GM18858 (cell line): ENCODE results near the gene CFAP45.

Source experiments
- ATAC-seq: cut with Tn5 transposase; IDR thresholded peaks from one replicate; pipeline ENCODE4 v1.9.1; 2021; ENCODE audit not compliant: unreplicated experiment

Gene CFAP45

GRCh38 chr1:159854693-159855192, 45.2 kb downstream of the CFAP45 start:
- ATAC-seq: peak; percentile 56

- ATAC-seq: no peak
These were observed 45.8 kb downstream of the CFAP45 start for GRCh38 chr1:159854116-159854692.

GRCh38 chr1:159853417-159854115, 46.4 kb downstream of the CFAP45 start:
- ATAC-seq: no peak

GRCh38 chr1:159851407-159851806, 48.6 kb downstream of the CFAP45 start:
- ATAC-seq: no peak

DNA sequence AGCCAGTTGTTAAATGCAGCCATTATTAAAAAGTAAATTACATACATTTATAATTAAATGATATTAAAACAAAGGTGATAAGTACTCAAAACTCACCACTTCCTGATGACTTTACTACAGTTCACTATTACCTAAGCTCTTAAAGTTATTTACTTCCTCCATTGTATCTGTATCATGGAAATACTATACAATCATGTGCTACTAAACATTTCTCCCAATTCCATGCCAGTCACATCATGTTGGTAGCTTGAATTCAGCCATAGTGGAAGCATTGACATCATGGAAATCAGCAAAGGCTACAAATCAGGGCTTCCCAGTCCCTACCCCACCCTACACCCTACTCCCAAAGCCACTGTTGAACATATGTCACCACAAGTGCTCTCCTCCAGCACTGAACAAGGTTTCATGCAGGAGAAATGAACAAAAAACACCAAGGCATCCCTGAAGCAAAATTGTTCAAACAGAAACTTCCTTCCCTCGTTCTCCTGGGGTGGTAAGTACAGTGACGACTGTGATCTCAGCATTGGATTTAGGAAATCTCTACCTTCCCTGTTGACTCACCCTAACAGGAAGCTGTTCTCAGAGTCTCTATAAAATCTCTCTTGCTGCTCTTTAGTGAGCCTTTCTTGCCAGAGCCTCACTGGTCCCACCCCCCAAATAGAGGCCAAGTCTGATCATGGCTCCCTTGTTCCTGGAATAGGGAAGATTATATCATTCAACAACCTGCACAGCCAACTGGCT, 50.2 kb downstream of the CFAP45 start:
- no peak for ATAC-seq

DNA sequence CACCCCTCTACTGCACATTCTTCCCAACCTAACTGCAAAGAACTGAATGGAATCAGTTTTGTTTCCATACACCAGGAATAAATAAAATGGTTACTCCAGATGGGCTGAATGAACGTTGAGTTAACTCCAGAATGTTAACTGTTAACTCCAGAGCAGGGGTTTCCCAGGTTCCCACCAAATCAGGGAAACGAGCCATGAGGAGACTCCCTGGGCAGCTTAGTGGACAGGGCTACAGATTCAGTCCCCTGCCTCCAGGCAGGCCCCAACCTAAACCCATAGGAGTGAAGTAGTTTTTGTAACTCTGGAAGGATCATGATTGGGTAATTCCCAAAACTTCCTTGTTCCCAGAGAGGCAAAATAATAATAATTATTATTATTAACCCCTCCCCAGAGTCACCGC, 51.6 kb downstream of the CFAP45 start:
- ATAC-seq: no peak

GRCh38 chr1:159847231-159847630, 52.7 kb downstream of the CFAP45 start:
- no peak for ATAC-seq

DNA sequence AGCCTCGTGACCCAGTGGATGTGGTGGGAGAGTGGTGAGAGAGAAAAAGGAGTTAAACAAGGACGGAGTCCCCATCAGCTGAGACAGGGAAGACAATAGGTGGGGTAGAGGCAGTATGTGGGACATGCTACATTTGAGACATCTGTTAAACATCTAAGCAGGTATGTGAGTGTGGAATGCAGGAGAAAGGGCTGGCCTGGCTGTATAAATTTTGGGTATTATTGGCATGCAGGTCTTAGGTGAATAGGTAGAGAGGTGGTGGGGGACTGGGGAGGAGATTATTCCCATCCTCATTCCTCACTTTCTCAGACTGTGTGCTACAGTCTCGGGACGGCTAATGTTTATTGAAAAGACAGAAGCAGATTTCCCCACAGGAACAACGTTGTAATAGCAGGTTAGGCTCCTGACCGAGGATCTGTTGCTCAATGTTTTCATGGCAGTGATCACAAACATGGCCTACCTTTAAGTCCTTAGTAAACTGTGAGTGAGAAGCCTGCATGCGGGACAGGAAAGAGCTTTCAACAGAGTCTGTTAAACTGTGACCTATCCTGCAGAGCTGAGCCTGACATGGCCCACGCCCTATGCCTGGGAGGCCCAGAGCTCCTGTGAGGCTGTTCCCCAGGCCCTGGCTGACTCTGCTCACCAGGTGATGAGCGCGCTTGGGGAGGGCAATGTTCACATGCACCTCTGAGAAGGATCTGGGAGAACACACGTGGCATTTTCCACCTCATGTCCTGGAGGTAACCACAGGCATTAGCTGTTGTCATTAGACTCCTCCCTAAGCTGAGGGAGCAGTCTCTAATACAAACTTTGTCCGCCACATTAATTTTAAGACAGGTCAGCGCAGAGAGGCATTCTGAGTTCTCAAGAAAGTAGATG, 54.0 kb downstream of the CFAP45 start:
- no peak for ATAC-seq

- ATAC-seq: no peak
These were observed 56.5 kb downstream of the CFAP45 start for GRCh38 chr1:159843459-159843858.

- ATAC-seq: no peak
These were observed 58.2 kb downstream of the CFAP45 start for GRCh38 chr1:159841749-159842148.

DNA sequence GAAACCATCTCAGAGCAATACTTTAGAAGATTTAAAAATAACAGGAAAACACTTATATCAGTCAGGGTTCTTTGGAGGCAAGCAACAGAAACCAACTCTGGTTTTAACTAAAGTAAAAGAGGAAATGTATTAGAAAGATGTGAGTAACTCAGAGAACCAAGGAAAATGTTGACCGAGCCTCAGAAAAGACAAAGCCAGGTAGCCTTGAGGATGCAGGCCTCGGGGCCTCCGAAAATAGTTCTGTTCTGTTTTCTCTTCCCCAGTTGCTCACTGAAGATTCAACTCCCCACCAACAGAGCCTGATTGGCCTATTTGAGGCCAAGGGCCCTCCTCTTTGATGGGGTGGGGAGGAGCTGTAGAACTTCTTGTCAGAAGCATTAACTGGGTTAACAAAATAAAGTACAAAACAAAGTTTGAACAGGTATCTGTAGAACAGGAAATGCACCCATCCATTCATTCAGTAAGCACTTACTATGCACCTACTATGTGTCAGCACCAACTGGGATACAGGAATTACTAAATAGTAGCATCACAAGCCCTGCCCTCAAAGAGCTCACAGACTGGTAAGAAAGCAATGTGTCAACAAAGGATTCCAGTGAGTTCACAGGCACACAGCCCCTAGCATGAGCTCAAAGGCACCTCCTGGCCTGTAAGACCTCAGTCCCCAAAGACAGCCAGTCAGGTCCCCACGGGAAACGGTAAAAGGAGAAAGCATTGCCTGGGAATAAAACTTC, 60.7 kb downstream of the CFAP45 start:
- ATAC-seq: peak; percentile 54

- ATAC-seq: peak; percentile 58
These were observed 61.2 kb downstream of the CFAP45 start for GRCh38 chr1:159838715-159839114.

DNA sequence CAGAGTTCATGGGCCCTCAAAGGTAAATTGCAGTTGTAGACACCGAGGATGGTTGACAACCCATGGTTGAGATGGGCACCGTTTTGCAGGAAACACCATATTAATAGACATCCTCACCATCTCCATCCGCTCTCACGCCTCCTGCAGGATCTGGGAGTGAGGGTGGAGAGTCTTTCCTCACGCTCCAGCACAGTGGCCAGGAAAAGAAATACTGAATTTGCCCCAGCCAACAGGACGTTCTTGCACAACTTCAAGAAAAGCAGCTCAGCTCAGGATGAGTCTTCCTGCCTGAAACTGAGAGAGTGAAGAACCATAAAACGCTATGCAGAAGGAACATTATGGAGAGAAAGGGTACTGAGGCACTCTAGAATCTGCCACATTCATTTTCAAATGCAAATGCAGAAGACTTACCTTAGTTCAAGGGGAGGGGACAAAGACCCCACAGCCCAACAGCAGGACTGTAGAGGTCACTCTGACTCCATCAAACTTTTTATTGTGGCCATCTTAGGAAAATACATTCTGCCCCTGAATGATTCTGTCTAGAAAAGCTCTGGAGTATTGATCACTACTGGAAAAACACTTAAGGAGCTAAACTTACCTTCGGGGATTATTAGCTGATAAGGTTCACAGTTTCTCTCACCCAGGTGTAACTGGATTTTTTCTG, 64.0 kb downstream of the CFAP45 start:
- ATAC-seq: no peak

DNA sequence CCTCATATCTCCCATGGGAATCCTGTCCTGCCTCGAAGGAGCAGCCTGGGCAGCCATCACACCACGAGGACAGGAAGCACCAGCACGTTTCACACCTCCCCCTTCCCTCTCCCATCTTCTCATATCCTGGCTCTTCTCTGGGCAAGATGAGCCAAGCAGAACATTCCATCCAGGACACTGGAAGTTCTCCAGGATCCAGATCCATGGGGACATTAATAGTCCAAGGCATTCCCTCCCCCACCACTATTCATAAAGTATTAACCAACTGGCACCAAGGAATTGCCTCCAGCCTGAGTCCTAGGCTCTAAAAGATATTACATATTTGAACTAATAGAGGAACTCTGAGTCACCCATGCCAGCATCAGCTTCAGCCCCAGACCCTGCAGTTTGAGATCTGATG, 64.6 kb downstream of the CFAP45 start:
- ATAC-seq: no peak

GRCh38 chr1:159832309-159832708, 67.7 kb downstream of the CFAP45 start:
- ATAC-seq: no peak

GRCh38 chr1:159831412-159832141, 68.4 kb downstream of the CFAP45 start:
- no peak for ATAC-seq

DNA sequence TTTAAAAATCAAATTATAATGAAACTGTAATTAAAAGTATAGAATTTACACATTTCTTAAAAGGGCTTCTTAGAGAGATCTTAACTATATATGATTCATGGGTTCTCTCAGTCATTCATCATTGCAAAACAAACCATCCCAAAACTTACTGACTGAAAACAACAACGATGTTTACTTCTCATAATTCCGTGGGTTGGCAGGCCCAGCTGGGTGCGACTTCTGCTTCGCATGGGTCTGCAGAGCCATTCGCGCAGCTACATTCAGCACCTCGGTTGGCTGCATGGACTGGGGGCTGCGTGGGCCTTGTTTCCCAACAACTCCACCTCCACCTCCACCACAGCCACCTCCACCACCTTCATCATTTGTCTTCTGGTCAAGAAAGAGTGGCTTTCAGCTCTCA, 69.2 kb downstream of the CFAP45 start:
- ATAC-seq: no peak

DNA sequence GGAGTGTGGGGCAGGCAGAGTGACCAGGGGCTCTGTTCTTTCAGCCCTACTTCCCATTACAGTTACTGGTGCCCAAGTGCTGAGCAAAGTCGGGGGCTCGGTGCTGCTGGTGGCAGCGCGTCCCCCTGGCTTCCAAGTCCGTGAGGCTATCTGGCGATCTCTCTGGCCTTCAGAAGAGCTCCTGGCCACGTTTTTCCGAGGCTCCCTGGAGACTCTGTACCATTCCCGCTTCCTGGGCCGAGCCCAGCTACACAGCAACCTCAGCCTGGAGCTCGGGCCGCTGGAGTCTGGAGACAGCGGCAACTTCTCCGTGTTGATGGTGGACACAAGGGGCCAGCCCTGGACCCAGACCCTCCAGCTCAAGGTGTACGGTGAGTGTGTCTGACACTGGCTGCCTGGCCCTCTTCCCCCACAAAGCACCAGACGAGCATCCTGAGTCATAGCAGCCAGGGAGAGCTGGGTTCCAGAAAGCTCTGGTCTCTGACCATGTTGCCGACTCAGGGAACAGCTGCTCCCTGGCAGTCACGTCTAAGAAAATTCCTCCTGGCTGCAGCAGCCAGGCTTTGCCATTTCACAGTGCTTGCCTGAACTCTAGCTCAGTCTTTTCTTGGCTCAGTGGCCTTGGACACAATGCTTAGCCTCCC, 70.0 kb downstream of the CFAP45 start:
- ATAC-seq: no peak

GRCh38 chr1:159829273-159829634, 70.7 kb downstream of the CFAP45 start:
- peak; percentile 71 for ATAC-seq
